DOHH2 (cell line): Measurements from ENCODE around the gene CDC6.

Experiments used
- H3F3A ChIP-seq: fragments of 200-600 bp; sonication (generic), shearing (Covaris generic); 2 replicates; pipeline ENCODE4 v1.6.0; 2016; ENCODE audit warnings: antibody characterized with exemption, mild to moderate bottlenecking; ENCODE audit not compliant: control insufficient read depth, insufficient read depth
- H3K27ac ChIP-seq: fragments of 200-600 bp; sonication (generic); 2 replicates; pipeline ENCODE4 v1.5.1; 2014; ENCODE audit warnings: low read depth, mild to moderate bottlenecking, low read length, moderate library complexity
- H3K27me3 ChIP-seq: fragments of 200-600 bp; sonication (generic); 2 replicates; pipeline ENCODE4 v1.6.1; 2014; ENCODE audit warnings: mild to moderate bottlenecking, low read length, mixed read lengths; ENCODE audit not compliant: control insufficient read depth
- H3K36me3 ChIP-seq: fragments of 200-600 bp; sonication (generic); 2 replicates; pipeline ENCODE4 v1.6.1; 2014; ENCODE audit warnings: mild to moderate bottlenecking, low read length, moderate library complexity, mixed read lengths; ENCODE audit not compliant: control insufficient read depth
- H3K4me1 ChIP-seq: fragments of 200-600 bp; sonication (generic); 2 replicates; pipeline ENCODE4 v1.6.1; 2014; ENCODE audit warnings: mild to moderate bottlenecking, low read length, mixed read lengths; ENCODE audit not compliant: control insufficient read depth
- H3K4me2 ChIP-seq: fragments of 200-600 bp; sonication (generic); 2 replicates; pipeline ENCODE4 v1.6.0; 2014; ENCODE audit warnings: mild to moderate bottlenecking, low read length, moderate library complexity
- H3K4me3 ChIP-seq: fragments of 200-600 bp; sonication (generic); 2 replicates; pipeline ENCODE4 v1.5.1; 2014; ENCODE audit warnings: mild to moderate bottlenecking, low read length, mixed read lengths
- H3K79me2 ChIP-seq: fragments of 200-600 bp; sonication (generic); 2 replicates; pipeline ENCODE4 v1.6.1; 2014; ENCODE audit warnings: mild to moderate bottlenecking, low read length, mixed read lengths; ENCODE audit not compliant: control insufficient read depth
- H3K9me2 ChIP-seq: fragments of 200-600 bp; sonication (generic); replicated peaks from 2 replicates; pipeline ENCODE4 v1.6.1; 2014; ENCODE audit warnings: mild to moderate bottlenecking, low read length, mixed read lengths; ENCODE audit not compliant: control insufficient read depth
- H3K9me3 ChIP-seq: fragments of 200-600 bp; sonication (generic); 2 replicates; pipeline ENCODE4 v1.6.1; 2014; ENCODE audit warnings: antibody characterized with exemption, low read length, mixed read lengths; ENCODE audit not compliant: control insufficient read depth, insufficient read depth
- H4K20me1 ChIP-seq: fragments of 200-600 bp; sonication (generic); 2 replicates; pipeline ENCODE4 v1.6.0; 2014; ENCODE audit warnings: low read depth, mild to moderate bottlenecking, antibody characterized with exemption, low read length, moderate library complexity; ENCODE audit not compliant: control insufficient read depth, insufficient read depth
- EZH2phosphoT487 ChIP-seq: fragments of 200-600 bp; sonication (generic); IDR thresholded peaks from 2 replicates; pipeline ENCODE4 v1.6.1; 2017; ENCODE audit warnings: borderline replicate concordance, mild to moderate bottlenecking, antibody characterized with exemption, low read length, moderate library complexity, mixed read lengths
- TF ChIP-seq, protein P1 (sequence below): fragments of 200-600 bp; sonication (generic); IDR thresholded peaks from one replicate; pipeline ENCODE4 v1.5.1; 2014; ENCODE audit warnings: antibody characterized with exemption, mild to moderate bottlenecking, low read depth, low read length; ENCODE audit not compliant: poor library complexity, severe bottlenecking

The CDC6 gene

DNA sequence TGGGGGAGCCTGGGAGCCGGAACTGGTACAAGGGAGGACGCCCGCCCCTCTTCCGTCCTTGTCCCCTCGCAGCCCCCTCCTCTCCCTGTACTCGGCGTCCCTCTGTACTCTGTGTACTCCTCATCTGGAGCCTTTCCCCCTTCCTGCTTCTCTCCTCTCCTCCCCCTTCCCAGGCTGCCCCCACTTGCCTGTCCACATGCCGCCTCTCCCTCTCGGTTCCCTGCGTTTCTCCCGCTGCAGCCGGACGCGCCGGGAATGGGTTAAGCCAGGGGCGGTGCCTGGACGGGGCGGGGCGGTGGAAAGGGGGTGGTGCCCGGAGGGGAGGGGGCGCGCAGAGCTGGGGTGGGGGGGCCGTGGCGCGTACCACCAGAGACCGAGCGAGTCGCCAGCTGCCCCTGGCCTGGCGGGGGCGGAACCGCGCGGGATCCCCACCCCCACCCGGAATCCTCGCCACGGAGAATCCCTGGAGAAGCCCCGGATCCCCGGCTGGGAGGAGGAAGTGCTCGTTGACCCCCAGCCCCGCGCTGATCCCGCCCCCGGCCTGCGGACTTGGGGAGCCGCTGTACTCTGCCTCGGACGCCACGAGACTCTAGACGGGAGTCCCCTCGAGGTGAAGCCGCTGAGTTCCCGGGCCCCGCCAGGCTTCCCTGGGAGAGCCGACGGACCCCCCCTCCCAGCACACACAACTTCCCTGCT is 54.3 kb downstream of the CDC6 start:
- no peak for TF ChIP-seq EZH2phosphoT487
- TF ChIP-seq, protein P1, sequence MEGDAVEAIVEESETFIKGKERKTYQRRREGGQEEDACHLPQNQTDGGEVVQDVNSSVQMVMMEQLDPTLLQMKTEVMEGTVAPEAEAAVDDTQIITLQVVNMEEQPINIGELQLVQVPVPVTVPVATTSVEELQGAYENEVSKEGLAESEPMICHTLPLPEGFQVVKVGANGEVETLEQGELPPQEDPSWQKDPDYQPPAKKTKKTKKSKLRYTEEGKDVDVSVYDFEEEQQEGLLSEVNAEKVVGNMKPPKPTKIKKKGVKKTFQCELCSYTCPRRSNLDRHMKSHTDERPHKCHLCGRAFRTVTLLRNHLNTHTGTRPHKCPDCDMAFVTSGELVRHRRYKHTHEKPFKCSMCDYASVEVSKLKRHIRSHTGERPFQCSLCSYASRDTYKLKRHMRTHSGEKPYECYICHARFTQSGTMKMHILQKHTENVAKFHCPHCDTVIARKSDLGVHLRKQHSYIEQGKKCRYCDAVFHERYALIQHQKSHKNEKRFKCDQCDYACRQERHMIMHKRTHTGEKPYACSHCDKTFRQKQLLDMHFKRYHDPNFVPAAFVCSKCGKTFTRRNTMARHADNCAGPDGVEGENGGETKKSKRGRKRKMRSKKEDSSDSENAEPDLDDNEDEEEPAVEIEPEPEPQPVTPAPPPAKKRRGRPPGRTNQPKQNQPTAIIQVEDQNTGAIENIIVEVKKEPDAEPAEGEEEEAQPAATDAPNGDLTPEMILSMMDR: no peak
- Histone ChIP-seq H3K36me3 (peaks cover 12% of the 10 kb centered on the region), H3K4me2 (peak overlapping the region; percentile 99), H4K20me1 (peaks cover 14% of the 10 kb centered on the region), H3K4me1 (peaks cover 95% of the 10 kb centered on the region), H3K4me3 (peak overlapping the region; percentile 81), H3K9me2 (no peaks in the 10 kb centered on the region), H3K27me3 (peaks cover 11% of the 10 kb centered on the region), H3F3A (peaks cover 17% of the 10 kb centered on the region), H3K79me2 (peaks cover 8% of the 10 kb centered on the region), H3K9me3 (no peaks in the 10 kb centered on the region), H3K27ac (no peak overlapping the region)

DNA sequence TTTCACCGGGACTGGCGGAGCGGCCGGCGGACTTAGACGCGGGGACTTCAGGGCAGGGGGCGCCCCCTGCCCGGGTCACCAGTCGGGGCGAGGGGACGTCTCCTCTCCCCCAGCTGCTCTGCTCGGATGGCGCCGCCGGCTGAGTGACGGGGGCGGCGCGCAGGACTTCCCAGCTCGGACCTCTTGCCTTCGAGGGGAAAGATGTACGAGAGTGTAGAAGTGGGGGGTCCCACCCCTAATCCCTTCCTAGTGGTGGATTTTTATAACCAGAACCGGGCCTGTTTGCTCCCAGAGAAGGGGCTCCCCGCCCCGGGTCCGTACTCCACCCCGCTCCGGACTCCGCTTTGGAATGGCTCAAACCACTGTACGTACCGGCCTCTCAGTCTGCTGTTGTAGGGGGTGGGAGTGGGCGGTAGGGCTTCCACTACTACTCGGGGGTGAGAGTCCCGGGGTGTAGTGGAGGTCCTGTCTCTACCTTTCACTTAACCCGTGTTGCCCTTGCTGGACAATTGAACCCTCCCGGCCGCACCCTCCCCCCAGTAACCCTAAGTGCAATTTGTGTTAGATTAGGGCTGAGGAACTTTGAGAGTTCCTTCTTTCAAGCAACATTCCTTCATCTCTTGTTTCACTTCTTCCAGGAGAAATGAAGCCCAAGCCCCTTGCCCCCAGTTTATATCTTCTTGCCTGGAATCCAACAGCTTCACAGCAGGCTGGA is 55.0 kb downstream of the CDC6 start:
- H3K9me3 ChIP-seq: no peaks in the 10 kb centered on the region
- peaks cover 14% of the 10 kb centered on the region for H4K20me1 ChIP-seq
- H3K27me3 ChIP-seq: peaks cover 11% of the 10 kb centered on the region
- H3K4me2 ChIP-seq: peak overlapping the region; percentile 99
- peaks cover 17% of the 10 kb centered on the region for H3F3A ChIP-seq
- TF ChIP-seq EZH2phosphoT487: no peak
- TF ChIP-seq, protein P1: no peak
- H3K79me2 ChIP-seq: peaks cover 11% of the 10 kb centered on the region
- H3K9me2 ChIP-seq: no peaks in the 10 kb centered on the region
- H3K36me3 ChIP-seq: peaks cover 12% of the 10 kb centered on the region
- no peak overlapping the region for H3K27ac ChIP-seq
- peak overlapping the region; percentile 81 for H3K4me3 ChIP-seq
- H3K4me1 ChIP-seq: peaks cover 98% of the 10 kb centered on the region

DNA sequence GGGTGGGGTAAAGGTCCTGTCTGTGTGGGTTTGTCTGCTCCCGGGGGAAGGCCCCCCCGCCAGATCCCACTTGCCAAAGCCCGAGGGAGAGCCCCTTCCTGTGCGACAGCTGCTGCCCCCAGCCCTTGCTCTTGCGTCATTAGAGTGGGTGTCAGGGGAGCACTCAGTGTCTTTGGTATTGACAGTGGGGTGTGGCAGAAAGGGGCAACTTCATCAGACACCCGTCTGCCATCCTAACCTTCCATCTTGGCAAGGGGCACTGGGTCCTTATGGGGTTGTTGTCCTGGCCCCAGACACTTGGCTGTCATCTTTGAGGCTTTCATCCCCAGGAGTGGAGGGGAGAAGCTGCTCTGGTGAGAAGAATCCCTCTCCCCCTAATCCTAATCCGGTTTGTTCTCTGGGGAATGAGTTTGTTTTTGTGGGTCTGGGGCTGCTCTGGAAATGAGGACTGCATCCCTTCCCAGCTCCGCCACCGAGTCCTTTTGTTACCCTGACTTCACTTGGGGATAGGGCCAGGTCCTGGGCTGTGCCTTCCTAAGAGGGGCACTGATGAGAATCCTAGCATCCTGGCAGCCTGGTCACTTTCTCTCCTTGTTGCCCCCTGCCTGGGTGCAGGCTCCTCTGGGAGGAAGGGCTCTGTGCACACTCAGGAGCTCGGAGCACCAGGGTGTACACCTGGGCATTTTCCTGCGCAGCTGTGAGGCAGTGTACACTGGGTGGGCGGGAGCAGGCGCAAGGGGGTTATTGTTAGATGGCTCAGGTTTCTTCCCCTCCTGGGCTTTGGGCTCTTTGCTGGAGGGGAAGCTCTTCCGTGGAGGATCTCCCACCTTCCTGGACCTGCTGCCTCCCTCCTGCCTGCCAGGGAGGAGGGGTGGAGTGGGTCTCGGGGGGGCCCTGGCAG is 55.8 kb downstream of the CDC6 start:
- Histone ChIP-seq H4K20me1 (peaks cover 14% of the 10 kb centered on the region), H3K9me3 (no peaks in the 10 kb centered on the region), H3K79me2 (peaks cover 12% of the 10 kb centered on the region), H3F3A (peaks cover 17% of the 10 kb centered on the region), H3K4me2 (no peak overlapping the region), H3K27me3 (peaks cover 11% of the 10 kb centered on the region), H3K36me3 (peaks cover 9% of the 10 kb centered on the region), H3K4me3 (no peak overlapping the region), H3K27ac (no peak overlapping the region), H3K4me1 (peaks cover 98% of the 10 kb centered on the region), H3K9me2 (no peaks in the 10 kb centered on the region)
- no peak for TF ChIP-seq EZH2phosphoT487
- TF ChIP-seq, protein P1: no peak
